NCI-H1048 (cell line): ENCODE measurements around the gene KDM2B.

Source experiments
- DNase-seq: peaks from one replicate; lab custom pipeline; 2025; lab: John Stamatoyannopoulos, UW

The KDM2B gene

DNA sequence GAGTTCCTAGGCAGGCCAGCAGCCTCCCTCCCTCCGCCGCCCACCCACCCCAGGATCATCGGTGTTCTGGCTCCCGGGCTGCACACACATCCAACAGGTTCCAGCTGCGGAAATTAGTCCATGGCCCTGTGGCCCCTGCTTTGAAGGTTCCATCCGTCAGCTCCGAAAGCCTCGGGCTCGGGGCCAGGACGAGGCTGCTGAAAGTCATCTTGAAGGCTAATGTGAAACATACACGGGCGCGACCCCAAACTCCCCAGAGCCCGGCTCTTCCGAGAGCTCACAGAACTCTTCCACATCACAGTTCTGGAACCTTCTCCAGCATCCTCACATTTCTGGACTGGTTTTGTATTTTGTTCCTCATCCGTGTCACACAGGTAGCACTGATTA is 19.8 kb downstream of the KDM2B start:
- no peak for DNase-seq

DNA sequence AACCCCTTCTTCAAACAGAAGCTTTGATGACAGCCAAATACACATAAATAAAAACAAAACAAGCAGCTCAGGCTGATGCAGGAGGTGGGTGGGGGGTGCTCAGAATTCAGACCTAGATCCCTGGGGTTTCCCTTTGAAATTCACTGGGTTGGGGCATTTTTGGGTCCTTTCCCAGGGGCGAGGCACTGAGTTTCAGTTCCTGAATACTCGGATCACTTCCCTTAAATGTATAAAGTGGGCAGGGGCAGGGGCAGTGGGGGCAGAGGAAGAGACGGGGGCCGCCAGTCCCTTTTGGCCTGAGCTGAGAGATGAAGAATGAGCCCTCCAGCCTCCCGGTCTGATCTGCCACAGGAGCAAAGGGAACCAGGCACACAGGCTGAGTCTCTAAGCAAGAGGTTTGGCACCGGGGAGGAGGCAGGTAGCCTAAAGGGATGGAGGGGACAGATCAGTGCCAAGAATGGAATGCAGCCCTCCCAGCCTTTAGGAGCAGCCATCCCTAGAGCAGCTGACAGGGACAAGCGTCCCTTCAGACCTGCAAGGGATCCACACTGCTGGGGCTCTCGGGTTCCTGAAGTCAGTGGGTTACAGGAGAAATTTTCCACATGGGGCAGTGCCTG is 20.3 kb downstream of the KDM2B start:
- DNase-seq: no peak

DNA sequence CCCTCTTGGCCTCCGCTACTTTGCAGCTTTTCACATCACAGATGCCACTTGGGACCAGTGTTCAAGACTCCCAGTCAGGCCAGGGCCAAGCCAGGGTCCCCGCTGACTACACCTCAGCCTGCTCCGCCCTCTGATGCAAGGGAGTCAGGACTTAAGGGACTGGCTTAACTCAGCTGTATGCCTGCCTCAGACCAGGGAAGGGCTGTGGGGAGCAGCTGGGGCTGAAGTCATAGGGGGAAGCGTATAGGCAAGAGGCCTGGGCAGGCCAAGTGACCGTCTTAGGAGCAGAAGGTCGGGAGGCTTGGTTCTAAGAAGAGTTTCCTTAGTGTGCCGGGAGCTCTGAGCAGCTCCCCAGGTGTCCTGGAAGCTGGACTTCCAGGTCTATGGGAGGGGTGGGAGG is 21.9 kb downstream of the KDM2B start:
- DNase-seq: no peak

DNA sequence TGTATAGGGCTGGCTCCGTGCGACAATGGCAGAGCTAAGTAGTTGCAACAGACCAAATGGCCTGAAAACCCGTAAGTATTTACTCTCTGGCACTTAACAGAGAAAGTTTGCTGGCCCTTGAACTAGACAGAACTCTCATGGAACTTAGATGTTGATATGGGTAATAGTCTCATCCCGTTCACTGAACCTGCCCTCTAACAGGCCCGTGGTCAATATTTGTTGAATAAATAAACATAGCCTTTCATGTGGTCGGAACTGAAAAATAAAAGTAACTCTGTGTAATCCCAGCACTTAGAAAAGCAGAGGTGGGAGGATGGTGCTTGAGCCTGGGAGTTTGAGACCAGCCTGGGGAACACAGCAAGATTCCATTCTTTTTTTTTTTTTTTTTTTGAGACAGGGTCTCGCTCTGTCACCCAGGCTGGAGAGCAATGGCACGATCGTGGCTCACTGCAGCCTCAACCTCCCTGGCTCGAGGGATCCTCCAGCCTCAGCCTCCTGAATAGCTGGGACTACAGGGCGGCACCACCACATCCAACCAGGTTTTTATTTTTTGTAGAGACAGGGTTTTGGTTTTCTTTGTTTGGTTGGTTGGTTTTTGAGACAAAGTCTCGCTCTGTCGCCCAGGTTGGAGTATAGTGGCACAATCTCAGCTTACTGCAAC is 29.7 kb downstream of the KDM2B start:
- DNase-seq: no peak

DNA sequence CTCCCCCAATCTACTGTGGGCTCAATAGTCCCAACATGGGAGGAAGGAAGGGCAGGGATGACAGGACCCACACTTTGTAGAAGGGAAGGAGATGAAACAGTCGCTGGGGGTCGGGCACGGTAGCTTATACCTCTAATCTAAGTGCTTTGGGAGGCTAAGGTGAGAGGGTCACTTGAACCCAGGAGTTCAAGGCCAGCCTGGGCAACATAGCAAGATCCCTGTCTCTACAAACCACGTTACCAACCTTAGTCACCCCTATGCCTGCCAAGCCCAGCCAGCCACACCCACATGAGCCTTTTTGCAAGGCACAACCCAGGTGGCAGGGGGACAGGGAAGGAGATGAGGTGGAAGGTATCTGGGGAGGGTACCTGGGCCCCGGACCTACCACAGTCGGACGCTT is 31.7 kb downstream of the KDM2B start:
- DNase-seq: no peak

DNA sequence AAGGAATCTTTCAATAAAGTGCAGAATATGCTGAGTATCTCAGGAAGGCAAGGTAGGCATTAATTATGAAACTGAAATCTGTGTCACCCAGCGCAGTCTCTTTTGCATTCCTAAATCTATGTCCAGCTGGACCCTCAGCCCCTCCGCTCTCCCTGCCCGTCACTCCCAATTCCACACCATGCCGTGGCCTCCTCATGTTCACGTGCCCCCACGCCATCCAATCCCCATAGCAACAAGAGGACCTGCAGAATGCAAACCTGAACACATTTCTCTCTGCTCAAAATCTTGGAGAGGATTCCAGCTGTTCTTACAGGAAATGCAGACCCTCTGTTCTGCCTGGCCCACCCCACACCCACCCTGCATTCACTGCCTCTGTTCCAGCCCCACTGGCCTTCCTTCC is 35.3 kb downstream of the KDM2B start:
- no peak for DNase-seq

DNA sequence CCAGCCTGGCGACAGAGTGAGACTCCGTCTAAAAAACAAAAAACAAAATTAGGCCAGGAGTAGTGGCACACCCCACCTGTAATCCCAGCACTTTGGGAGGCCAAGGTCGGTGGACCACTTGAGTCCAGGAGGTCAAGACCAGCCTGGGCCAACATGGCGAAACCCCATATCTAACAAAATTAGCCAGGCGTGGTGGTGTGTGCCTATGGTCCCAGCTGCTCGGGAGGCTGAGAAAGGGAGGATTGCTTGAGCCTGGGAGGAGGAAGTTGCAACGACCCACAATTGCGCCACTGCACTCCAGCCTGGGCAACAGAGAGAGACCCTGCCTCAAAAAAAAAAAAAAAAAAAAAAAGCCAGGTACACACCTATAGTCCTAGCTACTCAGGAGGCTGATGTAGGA is 37.0 kb downstream of the KDM2B start:
- DNase-seq: no peak

DNA sequence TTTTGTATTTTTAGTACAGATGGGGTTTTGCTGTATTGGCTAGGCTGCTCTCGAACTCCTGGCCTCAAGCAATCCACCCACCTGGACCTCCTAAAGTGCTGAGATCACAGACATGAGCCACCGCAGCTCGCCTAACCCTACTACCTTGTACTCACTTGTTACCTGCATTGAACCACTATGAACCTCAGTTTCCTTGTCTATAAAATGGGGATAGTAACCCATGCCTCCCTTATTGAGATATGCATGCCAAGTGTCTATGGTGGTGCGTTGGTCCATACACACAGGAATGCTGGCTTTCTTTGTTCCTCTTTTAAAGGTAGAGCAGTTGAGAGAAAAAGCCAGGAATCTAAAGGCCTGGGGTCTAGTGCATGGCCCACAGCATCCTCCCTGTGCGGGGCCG is 40.9 kb downstream of the KDM2B start:
- no peak for DNase-seq

DNA sequence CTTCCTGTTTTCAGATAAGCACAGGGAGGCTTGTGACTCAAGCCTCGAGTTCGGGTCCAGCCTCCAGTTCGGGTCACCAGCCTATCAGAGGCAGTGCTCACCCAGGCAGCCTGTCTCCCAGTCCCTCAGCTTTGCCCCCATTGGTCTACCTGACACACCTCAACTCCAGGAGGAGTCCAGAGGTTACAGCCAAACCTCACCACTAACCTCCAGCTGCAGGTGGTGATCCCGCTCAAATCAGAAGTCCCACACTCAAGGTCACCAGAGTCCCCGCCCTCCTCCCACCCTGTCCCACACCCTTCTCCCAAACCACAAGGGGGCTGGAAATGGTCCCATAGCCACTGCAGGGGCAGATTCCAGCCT is 42.1 kb downstream of the KDM2B start:
- DNase-seq: no peak

DNA sequence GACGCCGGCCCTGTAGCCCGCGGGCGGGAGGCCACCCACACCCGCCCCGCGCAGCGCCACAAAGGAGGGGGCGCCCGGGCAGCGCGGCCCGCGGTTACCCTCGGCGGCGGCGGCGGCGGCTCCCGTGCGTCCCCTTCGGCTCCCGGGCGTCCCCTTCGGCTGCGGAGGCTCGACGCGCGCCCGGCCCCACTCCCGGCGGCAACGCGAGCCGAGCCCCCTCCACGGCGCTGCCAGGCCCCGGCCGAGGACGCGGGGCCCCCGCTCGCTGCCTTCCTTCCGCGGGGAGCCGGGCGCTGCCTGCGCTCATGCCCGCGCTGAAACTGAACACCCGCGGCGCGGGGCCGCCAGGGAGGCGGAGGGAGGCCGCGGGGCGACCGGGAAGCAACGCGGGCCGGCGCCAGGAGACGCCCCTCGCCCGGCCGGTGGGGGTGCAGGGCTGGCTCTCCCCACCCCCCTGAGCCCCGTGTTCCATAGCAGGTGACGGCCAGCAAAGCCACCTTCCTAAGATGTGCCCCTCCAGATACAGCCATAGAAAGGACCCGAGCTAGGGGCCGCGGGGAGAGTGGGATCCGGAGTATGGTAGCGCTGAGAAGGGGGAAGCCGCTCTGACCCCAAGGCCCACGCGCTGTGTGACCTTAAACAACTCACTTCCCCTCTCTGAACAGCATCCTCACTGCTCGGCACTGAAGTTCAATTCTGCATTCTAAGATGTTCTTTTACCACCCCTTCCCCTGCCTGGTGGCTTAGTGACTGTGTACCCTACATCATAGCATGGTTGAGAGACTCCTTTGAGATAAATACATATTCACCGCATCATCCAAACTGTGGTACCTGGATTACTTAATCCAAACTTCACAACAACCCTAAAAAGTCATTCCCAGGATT is 42.8 kb downstream of the KDM2B start:
- DNase-seq: peak; percentile 22

DNA sequence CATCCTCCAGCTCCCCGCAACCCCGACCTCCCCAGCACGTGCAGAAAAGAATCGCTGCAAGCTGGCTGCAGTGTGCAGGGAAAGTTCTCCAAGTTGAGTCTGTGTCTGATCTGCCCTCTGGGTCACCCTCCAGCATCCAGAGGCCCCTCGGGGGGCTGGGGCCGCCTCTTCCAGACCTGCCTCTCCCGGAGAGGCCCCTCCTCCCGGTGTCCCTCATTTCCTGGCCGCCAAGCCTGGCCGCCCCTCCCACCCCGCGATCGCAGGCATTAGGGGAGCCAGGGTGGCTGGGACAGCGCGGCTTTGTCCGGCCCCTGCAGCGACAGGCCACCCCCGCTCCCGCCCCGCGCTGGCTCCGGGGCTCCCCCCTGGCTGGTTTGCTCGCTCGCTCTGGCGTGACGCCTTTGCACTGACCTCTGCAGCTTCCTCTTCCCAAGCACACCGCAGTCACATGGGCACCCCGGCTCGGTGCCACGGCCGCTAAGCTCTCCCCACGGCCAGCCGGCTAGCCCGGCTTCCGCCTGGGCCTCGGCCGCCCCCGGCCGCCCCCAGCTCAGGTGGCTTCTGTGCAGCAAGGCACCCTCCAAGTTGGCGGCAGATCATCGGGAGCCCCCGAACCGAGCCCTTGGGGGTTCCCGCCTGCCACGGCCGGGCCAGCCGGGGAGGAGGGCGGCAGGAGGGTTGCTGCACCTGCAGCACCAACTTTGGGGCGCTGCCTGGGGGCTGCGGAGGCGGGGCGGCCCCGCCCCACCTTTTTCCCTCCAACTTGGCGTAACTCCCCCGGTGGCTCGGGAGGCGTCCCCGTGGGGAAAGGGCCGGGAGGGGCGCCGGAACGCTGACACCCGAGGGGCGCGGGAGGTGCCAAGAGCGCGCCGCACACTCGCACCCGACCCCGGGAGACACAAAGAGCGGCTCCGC is 43.7 kb downstream of the KDM2B start:
- DNase-seq: peak; percentile 66

DNA sequence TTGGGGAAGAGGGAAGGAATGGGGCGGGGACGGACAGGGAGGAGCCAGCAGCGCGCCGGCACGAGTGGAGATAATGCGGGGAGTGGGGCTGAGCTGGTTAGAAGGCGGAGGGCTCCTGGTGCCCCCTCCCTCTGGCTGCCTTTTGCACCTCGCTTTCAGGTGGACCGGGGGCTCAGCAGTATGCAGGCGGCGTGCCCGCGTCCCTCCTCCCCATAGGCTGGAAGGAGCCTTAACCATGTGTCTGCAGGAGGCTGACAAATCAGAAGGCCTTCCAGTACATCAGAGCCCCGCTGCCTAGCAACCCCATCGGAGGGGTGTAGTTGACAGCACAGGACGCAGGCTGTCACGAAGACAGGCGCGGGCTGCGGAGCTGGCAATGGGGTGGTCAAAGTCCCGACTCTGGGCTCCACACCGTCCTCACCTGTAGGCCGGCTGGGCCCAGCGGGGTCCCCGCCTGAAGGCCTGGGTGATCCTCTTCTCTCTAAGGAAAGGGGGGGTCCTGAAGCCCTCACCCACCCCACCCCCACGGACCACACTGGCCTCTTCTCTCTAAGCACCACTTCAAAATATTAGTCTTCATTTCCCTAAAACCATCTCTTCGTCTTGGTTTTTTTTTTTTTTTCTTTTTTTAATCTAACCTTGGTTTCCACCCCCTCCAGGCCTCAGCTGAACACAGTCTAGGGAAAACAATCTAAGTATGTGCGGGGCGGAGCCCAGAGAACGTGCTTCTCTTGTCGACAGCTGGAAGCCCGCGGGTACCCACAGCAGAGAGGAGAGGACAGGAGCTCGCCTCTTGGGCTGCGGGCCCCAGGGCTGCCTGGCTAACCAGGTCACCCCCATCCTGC is 44.5 kb downstream of the KDM2B start:
- peak; percentile 37 for DNase-seq

DNA sequence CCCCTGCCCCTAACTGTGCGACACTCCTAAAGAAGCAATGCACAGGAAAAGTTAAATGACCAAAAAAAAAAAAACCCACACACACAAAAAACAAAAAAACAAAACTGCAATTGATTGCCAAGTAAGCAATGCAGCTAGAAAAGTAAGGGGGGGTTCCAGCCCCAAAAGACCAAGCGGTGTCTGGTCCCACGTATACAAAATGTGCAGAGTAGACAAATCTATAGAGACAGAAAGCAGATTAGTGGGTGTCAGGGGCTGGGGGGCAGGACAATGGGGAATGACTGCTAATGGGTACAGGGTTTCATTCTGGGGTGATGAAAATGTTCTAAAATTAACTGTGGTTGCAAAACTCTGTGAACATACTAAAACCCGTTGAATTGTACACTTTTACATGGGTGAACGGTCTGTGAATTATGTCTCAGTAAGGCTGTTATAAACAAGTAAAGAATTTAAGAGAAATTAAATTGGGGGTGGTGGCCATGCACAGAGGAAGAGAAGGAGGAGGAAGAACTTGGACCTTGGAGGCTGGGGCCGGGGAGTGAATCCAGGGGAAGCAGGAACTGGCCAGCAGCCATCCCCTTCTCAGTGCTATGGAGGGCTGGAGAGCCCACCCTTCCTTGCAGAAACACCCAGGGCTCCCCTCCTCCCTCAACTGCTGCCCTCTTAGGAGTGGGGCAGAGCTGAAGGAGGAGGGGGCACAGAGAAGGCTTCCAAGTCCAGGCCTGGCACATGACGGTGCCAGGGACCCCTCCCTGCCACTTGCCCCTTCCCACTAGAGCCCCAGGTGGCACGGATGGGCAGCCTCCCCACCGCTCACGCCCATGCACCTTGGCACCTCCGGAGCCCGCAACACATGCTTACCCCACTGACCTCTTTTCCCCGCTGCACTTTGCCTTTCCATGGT is 45.4 kb downstream of the KDM2B start:
- no peak for DNase-seq

DNA sequence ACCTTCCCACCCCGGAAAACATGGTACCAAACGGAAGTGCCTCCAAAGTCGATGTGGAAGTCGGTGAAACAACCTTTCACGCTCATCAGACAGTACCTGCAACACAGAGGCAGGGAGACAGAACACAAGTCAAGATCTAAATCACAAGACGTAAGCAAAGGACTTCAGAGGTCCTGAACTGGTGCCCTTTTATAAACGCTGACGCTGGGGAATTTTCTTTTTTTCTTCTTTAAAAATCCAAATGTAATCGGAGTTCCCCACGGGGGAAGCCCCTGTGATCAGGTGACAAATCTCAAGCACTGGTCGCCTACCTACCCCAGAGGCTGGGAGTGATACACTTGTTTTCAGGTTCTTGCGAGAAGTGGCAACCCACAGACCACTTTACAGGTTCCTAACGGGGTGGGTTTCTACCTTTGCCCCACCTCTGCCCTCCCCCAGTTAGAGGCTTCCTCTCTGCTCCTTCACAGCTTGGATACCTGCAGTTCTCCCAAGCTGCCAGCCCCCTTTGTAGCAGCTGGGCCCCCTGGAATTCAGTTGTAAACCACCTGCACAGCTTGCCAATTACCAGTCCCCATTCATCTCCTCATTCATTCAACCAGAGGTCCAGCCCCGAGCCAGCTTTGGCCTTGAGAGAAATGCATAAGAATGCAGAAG is 46.2 kb downstream of the KDM2B start:
- DNase-seq: no peak

DNA sequence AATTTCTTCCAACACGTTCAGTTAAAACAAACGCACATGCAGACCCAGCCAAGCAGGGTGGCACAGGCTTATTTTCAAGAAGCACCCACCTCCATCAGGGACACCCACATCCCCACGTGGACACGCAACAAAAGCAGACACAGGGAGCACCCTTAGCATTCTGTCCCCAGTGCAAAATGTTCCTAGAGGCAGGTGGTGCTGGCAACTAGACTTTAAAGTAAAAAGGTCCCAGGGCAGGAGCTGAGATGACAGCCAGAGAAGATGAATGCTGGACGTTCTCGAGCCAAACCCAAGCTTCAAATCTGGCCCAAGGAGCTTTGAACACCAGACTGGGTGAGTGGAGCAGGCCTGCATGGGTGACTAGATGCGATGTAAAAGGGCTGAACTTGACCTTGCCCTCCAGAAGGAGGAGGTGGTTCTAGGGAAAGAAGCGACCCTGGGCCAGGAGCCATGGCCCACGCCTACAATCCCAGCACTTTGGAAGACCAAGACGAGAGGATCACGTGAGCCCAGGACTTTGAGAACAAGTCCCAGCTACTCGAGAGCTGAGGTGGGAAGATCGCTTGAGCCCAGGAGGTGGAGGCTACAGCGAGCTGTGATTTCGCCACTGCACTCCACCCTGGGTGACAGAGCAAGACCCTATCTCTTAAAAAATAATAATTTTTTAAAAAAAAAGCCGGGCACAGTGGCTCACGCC is 47.3 kb downstream of the KDM2B start:
- no peak for DNase-seq

DNA sequence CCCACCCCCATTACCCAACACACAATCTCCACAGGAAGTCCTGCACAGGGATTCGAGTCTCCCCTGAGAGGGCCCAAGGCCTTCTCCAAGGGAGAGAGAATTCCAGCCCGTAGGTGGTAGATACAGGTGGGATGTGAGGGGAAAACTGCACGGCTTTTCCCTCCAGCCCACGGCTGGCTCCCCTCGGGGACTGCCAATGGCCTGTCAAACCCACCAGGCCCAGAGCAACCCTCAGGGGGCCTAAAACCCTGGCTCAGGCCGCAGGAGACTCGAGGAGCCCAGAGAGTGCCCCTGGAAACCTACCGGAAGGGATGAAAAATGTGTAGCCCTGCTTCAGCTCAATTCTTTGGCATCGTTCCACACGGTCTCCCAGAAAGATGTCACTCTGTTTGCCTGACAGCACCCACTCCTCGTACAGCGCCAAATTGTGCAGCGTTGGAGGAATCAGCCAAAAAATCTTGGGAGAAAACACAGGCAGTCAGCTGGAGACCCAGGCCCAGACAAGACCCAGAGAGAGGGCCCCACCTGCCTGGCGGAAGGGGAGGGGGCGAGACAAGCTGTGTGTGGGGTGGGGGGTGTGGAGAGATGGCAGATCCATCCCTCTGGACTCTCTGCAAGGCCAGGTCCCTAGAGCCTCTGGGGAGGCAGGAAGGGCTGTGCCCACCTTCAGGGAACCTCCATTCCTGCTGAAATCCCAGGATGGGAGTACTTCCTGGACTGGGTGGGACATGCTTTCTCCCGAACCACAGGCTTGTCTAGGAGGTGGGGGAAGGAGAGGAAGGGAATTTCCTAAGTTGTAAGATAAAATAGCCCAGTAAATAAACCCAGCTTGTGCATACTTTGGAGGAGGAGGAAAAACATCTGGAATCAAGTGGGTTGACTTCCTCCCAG is 48.1 kb downstream of the KDM2B start:
- no peak for DNase-seq

DNA sequence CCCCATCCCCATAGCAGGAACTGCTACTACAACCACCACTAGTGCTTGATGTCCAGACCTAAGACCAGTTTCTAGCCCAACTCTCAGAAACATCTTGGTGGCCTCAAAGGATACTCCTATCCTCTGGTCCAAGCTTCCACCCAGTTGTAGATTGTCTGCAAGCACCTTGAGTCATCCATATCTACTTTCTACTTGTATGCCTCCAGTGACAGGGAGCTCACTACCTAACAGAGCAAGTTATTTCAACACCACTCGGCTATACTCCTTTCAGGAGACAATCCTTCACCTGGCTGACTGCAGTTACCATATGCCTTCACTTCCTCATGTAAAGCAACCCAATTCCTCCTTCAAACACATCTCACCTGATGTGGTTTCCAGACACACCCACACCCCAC is 49.5 kb downstream of the KDM2B start:
- no peak for DNase-seq
